Measurements from ENCODE around the gene WBP2NL.
"Not testable (repeated sequence)": the region's sequence is repeated elsewhere in the genome, so short reads cannot be mapped to it uniquely, and the experiment has no call there.

The WBP2NL gene

DNA sequence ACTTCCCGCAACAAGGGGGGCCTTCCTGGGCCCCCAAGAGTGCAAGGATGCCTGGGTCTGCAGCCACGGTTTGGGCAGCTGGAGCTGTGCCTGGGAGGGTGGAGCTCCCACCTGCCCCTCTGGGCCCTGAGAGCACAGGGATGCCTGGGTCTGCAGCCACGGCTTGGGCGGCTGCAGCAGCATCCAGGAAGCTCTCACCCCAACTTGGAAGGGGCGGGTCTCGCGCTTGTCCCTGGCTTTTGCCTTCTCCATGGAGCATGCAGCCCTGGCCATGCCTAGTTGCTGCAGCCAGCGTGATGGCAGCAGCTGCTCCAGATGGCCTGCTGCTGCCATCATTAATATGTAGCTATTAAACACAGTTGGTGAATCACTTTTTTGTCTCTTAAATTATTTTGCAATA is 36.7 kb downstream of the WBP2NL start:
- DNase-seq = no peak

DNA sequence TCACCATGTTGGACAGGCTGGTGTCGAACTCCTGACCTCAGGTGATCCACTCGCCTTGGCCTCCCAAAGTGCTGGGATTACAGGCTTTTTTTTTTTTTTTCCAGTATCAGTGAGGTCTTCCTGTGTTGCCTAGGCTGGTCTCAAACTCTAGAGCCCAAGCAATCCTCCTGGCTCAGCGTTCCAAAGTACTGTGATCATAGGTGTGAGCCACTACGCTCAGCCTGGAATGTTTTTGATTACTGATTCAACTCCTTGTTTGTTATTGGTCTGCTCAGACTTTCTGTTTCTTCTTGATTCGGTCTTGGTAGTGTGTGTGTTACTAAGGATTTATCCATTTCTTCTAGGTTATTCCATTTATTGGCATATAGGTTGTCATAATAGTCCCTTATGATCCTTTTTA is 40.7 kb downstream of the WBP2NL start:
- no peak for DNase-seq

DNA sequence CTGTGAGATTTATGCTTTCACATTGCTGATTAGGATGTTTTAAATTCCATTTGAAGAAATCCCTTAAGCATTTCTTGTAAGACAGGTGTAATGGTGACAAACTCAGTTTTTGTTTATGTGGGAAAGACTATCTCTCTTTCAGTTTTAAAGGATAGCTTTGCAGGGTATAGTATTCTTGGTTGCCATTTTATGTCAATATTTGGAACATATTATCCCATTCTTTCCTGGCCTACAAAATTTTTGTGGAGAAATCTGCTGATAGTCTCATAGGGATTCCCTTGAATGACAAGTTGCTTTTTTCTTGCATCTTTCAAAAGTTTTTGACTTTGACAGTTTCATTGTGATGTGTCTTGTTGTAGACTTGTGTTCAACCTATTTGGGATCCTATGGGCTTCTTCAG is 43.2 kb downstream of the WBP2NL start:
- DNase-seq = no peak

DNA sequence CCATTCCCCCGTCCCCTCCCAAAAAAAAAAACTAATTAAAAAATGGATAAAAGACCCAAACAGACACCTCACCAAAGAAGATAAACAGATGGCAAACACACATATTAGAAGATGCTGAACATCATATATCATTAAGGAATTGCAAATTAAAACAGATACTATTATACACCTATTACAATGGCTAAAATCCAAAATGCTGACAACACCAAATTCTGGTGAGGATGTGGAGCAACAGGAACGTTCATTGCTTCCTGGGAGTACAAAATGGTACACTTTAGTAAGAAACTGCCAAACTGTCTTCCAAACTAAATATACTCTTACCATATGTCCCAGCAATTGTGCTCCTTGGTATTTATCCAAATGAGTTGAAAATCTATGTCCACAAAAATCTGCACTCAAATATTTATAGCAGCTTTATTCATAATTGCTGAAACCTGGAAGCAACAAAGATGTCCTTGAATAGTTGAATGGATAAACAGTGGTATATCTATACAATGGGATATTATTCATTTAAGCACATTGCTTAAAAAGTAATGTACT is 52.1 kb downstream of the WBP2NL start:
- DNase-seq = no peak

DNA sequence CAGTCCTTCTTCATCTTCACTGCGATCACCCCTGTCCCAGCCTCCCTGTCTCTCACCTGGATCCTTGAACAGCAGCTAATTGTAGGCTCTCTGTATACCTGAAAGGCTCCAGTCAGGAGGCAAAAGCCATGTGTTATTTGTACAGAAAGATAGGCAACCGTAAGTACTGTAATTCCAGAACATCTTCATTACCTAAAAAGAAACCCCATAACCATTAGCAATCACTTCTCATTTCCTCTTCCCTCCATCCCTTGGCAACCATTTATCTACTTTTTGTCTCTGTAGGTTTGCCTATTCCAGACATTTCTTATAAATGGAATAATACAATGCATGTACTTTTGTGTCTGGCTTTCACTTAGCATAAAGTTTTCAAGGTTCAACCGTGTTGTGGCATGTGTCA is 54.2 kb downstream of the WBP2NL start:
- DNase-seq = no peak

DNA sequence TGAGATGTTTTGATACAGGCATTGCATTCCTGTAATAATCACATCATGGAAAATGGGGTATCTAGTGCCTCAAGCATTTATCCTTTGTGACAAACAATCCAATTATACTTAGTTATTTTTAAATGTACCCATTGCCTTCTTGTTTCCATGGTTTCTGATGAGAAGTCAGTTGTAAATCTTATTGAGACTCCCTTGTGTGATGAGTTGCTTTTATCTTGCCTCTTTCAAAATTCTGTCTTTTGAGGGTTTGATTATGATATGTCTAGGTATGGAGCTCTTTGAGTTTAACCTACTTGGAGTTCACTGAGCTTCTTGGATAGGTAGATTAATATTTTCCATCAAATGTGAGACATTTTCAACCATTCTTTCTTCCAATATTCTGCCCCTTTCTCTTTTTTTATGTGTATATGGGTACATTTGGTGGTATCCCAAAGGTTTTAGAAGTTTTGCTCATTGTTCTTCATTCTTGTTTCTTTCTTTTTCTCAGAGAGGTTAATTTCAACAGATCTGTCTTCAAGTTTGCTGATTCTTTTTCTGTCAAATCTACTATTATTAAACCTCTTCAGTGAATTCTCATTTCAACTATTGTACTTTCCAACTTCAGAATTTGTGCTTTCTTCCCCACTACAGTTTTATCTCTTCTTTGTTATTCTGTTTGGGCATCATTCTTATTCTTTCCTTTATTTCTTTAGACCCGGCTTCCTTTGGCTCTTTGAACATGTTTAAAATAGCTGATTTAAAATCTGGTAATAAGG is 58.3 kb downstream of the WBP2NL start:
- no peak for DNase-seq

DNA sequence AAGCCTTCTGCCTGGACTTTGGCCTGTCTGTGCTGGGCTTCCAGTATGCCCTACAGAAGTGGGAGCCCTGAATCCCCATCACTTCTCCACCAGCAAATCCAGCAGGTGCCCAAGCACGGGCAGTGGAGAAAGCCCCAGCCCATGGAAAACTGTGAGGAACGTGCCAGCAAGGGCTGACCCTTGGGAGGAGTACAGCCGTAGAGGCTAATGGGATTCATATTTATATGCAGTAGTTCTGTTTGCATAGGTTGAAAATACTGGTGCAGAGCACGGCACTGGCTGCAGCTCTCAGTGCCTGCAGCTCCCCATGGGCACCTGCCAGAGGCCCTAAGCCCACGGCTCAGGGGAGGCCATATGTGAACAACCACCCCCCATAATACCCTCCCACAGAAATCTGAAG is 61.9 kb downstream of the WBP2NL start:
- DNase-seq = no peak

DNA sequence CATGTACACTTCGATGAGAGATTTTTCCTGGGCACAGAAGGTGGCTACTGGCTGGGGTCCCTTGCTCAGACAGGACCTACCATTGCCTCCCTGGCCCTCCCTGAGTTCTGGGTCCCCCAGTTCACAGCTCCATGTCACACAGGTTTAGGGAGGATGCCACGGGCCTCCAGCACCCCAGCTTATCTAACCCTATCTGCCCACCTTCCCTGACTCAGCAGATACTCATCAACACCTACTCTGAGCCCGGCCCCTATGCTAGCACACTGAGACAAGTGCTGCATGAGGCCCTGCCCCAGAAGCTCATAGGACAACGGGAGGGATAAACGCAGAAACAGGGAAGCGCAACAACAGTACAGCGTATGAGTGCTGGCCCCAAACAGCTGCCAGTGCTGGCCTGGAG is 62.5 kb downstream of the WBP2NL start:
- no peak for DNase-seq

DNA sequence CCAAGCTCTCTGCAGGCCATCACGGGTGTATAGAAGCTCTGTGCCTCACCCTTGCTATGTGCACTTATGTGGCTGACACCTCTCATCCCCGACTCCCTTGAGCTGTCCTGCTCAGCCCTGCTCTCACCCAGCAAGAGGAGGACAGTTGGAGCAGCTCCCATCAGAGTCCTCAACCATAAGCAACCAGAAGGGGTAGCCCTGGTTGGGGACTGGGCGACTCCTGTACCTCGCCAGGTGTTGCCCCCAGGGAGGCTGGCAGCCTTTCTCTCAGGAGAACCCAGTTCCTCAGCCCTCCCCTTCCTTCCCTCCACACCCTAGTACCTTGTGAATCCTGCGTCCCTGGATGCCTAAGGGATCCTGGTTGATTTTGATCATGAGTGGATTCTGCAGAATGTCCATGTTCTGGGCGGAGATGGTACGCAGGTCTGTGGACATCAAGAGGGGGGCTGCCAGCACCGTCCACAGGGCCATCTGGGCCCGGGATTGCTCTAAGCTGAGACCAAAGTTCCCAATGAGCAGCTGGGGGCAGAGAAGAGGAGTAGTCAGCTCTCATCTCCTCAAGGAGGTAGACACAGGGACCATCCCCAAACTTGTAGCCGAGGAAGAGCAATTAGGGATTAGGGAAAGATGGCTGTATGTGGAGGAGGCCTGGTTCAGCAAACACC is 64.0 kb downstream of the WBP2NL start:
- no peak for DNase-seq

DNA sequence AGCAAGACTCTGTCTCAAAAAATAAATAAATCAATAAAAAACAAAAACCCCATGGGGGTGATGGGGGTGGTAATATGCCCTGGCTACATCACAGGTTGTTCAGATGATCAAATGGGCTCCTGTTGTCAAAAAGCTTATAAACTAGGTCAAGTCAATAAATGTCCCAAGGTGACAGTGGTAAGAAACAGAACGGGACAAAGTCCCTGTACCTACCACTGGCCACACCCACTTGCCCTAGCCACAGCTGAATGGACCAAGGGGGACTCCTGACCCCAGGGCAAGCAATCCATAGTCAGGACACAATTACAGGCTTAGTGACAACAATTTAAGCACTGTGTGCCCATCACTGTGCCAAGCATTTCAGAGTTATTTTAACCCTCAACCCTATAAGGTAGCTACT is 66.0 kb downstream of the WBP2NL start:
- no peak for DNase-seq

DNA sequence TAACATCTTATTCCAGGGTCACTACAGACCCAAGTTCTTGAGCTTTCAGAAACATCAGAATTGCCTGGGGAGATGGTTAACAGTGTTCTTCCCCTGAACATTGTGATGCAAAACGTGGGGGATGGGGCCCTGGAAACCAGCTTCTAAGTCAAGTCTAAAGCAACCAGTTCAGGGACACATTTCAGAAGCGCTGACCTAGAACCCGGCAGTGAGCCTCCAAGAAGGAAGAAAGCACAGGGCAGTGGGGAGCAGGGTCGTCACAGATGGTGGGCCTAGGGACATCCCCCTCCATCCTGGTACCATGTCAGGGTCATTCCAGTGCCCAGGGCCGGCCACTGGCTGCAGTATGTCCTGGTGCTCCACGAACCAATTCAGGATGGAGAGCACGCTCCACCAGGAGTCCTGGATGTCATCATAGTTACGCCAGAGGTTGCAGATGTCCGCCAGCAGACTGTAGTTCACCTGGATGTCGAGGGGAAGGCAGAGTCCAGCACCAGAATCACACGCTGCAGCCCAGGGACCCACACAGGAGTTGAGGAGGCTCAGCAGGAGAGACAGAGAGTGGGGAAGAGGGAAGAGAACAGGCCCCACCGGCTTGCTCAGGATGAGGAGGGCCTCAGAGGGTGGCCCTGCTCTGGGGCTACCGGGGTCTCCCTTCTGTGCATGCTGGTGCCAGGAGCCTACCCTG is 67.0 kb downstream of the WBP2NL start:
- DNase-seq = no peak

DNA sequence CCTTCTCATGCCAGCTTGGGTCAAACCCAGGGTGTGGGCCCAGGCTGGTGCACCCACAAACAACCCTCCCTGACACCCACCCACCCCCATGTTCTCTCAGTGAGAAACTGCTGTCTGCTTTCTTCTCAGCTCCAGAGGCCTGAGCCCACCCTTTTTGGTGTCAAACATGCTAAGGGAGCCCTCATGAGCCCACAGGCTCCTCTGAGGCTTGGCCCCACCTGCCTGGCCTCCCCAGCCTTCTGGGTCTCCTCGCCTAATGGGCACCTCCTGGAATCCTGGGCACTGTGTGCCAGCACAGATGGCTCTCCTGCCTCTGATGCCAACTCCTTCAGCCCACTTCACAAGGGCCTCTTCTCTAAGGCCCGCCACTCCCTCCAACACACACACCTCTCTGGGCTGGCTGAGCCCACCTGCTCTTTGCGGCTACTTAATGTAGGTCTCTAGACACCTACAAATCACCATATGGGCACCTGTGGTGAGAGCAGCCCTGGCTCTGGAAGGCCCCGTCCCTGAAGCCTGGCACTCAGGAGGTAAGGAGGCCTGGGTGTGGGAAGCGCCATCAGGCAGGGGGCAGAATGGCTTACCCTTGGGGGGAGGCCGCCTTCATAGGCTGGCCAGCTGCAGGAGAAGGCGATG is 67.7 kb downstream of the WBP2NL start:
- no peak for DNase-seq

DNA sequence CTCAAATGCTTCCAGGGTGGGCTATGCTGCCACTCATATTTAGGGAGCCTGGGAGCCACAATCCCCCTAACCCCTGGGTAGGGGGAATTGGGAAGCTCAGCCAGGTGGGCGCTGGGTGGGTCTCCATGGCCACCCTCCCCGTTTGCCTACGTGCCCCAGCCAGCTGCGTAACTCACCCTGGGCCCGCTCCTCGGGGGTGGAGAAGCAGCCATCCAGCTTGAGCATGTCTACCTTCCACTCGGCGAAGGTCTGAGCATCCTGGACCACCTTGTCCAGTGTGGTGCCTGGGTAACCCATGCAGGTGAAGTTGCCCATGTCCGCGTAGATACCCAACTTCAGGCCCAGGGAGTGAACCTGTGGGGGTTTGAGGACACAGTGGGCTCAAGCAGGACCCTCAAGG is 68.3 kb downstream of the WBP2NL start:
- no peak for DNase-seq

DNA sequence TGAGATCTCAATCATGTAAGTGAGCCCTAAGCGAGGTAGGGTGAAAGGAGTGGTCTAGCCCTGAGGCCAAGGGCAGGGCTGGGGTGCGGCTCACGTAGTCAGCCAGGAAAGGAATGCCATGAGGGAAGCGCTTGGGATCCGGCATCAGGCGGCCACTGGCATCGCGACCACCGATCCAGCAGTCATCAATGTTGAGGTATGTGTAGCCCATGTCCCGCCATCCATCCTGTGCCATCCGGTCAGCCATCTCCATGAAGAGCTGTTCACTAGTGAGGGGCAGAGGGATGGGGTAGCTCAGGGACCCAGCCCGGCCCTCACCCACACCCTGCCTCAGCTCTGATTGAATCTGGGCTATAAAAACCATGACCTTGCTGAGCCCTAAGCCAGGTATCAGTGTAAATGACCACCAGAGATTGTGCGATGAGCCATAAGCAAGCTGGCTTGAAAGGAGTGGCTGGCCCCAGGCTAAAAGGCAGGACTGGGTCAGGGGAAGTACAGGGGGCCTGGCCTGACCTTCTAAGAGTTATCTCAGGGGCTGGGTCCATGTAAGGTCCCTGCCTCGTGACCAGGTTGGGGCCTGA is 69.2 kb downstream of the WBP2NL start:
- no peak for DNase-seq

DNA sequence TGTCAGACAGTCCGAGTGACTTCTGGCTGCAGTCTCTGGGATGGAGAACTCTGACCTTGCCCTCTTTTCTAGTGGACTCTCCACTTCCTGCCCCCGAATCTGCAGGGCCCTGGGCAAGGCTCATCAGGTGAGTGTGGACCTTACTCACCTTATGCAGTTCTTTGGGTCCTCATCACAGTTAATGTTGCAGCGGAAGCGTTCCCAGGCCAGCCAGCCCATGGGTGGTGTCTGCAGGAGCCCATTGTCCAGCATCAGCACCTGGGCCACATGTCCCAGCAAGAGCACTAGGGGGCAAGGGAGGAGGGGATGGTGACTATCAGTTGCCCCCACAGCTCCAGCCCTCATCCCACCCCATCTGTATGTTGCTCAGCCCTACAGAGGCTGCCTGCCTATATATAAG is 69.7 kb downstream of the WBP2NL start:
- DNase-seq = no peak

DNA sequence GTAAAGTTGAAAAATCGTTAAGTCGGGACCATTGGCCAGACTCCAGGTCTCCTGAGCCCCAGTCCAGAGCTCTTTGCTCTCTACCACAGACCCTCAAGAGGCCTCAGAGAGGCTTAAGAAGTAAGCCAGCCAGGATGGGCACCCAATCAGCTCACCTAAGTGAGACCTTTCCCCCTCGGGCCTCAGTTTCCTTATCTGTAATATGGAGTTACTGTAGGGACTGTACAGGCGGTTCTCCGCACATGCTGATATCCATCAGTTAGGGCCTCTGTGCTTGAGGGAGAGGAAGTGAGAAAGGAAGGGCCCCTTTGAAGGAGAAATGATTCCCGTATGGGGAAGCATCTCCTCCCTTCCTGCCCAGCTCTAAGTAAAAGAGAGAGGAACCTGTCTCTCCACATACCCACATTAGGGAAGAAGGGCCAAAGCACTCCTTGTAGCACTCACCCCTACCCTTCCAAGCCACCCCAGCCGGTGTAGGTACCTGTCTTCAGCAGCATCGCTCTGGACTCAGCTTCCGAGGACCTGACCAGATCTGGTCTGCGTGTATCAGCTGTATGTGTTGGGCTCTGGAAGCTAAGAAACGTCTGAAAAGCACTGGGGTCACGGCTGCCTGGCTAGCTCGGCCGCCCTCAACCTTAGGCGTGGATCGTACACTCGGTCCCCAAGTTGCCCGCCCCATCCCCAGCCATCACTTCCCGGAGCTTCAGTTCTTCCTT is 71.4 kb downstream of the WBP2NL start:
- DNase-seq = peak in 1 of 6 experiments; percentile 38

DNA sequence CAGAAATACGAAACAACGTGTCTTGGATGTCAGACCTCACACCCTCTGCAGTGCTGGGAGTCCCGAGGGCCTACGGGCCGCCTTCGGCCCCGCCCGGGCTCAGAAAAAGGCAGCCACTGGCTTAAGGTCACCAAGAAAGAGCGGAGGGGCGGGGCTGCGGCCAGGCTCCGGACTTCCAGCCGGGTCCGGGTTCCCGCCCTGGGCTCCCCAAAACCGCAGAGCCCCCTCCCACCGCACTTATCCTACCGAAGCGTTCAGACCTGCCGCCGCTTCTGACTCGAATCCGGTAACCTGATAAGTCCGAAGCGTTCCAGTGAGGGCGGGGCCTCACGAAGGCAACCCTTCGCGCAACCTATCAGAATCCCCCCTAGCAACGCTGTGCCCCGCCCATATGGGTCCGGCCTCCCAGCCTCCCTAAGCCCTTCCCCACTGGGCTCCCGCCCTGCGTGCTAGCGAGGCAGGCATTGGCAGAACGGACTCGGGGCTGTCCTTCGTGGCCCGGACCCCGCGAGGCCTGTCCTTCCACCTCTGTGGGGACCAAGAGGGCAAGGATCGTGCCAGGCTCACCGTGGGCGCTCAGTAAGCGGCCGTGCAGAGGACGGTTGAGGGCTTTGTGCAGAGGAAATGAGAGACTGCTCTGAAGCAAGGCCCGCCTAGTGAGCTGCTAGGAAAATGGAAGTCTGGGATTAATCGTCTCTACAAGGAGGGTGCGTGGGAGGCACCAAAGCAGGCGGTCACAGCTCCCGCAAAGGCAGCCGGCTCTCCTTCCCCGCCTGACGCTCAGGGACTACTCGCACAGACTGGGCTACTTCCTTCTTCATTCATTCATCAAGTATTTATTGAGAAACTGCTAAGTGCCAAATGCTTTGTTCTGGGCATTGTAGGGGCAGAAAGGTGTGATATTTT is 72.2 kb downstream of the WBP2NL start, which contains the start of gene NAGA:
Gene NAGA (minus strand): TSS at position 296 of the 906 bp plus-strand sequence. CDS start 515 bp downstream, outside the sequence.
- peak; percentile 82 to 92 (median 84) for DNase-seq

DNA sequence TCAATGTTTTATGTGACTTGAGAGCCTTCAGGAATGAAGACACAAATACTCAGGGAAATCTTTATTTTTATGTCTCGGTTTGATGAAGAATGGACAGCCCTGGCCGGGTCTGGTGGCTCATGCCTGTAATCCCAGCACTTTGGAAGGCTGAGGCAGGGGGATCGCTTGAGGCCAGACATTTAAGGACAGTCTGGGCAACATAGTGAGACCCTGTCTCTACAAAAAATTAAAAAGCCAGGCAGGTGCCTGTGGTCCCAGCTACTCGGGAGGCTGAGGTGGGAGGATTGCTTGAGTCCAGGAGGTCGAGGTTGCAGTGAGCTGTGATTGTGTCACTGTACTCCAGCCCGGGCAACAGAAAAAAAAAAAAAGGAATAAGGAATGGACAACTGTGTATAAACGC is 72.9 kb downstream of the WBP2NL start:
- DNase-seq = not testable (repeated sequence)

DNA sequence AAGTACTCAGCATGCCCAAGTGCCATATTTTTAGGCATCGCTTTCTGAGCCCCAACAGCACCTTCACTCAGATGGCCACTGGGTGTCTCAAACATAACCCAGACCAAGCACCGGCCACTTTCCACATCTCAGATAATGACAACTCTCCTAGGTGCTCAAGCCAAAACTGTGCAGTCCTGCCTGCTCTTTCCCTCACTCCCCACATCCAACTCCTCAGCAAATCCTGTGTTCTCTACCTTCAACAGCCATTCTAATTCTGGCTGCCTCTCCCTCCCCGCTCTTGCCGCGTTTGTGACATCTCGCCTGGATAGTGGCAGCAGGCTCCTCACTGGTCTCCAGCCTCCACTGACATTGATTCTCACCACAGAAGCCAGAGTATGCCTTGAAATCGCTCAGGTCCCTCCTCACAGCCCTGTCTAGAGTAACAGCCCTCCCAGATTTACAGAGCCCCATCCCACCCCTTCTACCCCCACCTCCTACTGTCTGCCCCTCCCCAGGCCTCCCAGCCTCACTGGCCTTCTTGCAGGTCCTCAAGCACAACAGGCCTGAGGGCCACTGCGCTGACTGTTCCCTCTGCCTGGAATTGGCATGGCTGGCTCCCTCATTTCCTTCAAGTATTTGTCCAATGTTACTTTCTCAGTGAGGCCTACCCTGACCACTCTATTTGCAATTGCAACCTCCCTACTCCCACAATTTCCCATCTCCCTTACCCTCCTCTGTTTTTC is 74.2 kb downstream of the WBP2NL start:
- DNase-seq = no peak

DNA sequence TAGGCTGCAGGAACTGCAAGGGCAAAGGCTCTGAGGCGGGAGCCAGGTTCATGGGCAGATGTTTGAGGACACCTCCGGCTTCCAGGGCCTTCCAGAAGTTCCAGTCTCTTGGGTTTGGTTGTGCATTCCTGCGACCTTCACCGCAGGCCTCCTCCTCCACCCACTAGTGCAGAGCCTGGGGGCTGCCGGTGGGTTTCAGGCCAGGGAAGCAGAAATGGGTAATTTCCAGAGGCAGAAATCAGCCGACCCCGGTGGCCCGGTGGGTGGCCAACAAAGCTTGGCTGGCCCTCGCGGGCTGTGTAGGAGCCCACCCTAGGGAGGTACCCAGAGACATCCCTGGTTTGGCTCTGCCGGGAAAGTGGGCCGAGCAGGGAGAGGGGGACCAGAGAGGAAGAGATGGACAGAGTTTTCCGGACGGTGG is 75.0 kb downstream of the WBP2NL start:
- DNase-seq = no peak

Measured in stimulated activated naive CD4-positive, alpha-beta T cell (primary cell).